AG04449 (cell line): ENCODE results near the gene IFRD2.

Experiments
- CTCF ChIA-PET: fragments of 350-600 bp; formaldehyde crosslinking; extraction: SDS; loops from one replicate; lab custom pipeline; 2021; ENCODE audit warnings: antibody characterized with exemption; lab: Yijun Ruan, JAX
- POLR2A ChIA-PET: fragments of 400-600, 350-600 bp; formaldehyde crosslinking; extraction: SDS; loops from one replicate; lab custom pipeline; 2020; ENCODE audit warnings: antibody characterized with exemption, inconsistent platforms; lab: Yijun Ruan, JAX
- DNase-seq: peaks from one replicate; pipeline ENCODE4 v3.0.0-alpha.2; 2010; ENCODE audit warnings: low read depth, low spot score
- H3K4me3 ChIP-seq: 2 replicates; pipeline ENCODE4 v1.5.1; 2011; ENCODE audit warnings: low read depth, mild to moderate bottlenecking, control low read depth, low read length
- TF ChIP-seq, protein P1 (sequence below): IDR thresholded peaks from one replicate; pipeline ENCODE4 v1.5.1; 2011; ENCODE audit warnings: mild to moderate bottlenecking, moderate library complexity, low read length, control low read depth, inconsistent platforms; ENCODE audit not compliant: insufficient read depth; ENCODE audit errors: missing control alignments

IFRD2 gene

DNA sequence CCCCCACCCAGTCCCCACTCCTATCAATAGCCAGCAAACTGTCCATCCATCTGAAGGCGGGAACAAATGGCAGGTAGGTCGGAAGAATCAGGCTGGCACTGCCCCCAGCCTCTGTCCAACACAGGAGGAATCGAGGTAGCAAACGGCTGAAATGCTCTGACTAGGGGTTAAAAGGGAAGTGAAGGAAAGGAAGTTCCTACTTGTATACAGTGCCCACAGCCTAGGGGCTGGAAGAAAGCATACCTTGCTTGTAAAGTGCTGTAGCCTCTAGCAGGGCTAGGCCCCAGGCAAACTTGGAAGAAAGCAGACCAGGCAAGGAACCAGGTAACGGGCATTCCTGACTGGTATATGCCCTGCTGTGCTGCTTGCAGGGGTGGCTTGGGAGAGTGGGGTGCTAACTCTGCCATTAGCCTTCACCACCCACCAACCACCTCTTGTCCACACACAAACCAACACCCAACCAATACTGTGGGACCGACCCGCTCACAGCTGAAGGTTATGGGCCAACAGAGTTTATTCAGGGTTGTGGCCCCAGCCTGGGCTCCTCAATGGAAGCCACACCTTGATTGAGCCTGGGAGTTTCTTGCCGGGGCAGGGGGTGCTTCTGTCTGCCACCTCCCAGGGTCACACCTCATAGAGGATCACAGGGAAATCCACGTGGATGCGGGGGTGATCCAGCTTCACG, 33.4 kb upstream of the IFRD2 start:
- no peak for DNase-seq
- CTCF ChIA-PET = interaction anchor here (0.5 to 3.9 kb wide), 10 partner anchors 11 to 132 kb away, joined by 3 to 32 read pairs (median 6); partner anchors contain the start of genes HYAL3, NAA80 and RASSF1
- TF ChIP-seq, protein P1, sequence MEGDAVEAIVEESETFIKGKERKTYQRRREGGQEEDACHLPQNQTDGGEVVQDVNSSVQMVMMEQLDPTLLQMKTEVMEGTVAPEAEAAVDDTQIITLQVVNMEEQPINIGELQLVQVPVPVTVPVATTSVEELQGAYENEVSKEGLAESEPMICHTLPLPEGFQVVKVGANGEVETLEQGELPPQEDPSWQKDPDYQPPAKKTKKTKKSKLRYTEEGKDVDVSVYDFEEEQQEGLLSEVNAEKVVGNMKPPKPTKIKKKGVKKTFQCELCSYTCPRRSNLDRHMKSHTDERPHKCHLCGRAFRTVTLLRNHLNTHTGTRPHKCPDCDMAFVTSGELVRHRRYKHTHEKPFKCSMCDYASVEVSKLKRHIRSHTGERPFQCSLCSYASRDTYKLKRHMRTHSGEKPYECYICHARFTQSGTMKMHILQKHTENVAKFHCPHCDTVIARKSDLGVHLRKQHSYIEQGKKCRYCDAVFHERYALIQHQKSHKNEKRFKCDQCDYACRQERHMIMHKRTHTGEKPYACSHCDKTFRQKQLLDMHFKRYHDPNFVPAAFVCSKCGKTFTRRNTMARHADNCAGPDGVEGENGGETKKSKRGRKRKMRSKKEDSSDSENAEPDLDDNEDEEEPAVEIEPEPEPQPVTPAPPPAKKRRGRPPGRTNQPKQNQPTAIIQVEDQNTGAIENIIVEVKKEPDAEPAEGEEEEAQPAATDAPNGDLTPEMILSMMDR = no peak
- no peak overlapping the region for H3K4me3 ChIP-seq
- POLR2A ChIA-PET = no interaction called here

DNA sequence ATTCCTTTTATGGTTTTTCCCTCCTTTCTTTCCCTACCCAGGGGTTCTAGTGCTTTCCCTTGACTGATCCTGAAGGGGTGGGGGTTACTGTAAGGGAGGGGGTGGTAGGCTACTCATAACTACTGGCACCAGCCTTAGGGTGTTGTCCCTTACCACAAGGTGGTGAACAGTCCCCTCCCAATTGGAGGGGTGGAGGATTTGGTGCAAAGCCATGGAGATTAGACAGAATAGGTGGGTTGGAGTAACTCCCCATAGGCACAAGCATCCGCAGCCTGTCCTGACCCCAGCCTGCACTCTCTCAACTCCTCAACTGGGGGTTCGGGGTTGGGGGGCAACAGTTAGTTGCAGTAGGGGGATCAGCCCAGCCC, 32.9 kb upstream of the IFRD2 start:
- TF ChIP-seq, protein P1 = no peak
- POLR2A ChIA-PET = no interaction called here
- no peak for DNase-seq
- CTCF ChIA-PET = interaction anchor here (0.6 to 3.5 kb wide), 12 partner anchors 11 to 136 kb away, joined by 3 to 37 read pairs (median 8); partner anchors contain the start of genes HYAL3, NAA80 and RASSF1
- H3K4me3 ChIP-seq = no peak overlapping the region

DNA sequence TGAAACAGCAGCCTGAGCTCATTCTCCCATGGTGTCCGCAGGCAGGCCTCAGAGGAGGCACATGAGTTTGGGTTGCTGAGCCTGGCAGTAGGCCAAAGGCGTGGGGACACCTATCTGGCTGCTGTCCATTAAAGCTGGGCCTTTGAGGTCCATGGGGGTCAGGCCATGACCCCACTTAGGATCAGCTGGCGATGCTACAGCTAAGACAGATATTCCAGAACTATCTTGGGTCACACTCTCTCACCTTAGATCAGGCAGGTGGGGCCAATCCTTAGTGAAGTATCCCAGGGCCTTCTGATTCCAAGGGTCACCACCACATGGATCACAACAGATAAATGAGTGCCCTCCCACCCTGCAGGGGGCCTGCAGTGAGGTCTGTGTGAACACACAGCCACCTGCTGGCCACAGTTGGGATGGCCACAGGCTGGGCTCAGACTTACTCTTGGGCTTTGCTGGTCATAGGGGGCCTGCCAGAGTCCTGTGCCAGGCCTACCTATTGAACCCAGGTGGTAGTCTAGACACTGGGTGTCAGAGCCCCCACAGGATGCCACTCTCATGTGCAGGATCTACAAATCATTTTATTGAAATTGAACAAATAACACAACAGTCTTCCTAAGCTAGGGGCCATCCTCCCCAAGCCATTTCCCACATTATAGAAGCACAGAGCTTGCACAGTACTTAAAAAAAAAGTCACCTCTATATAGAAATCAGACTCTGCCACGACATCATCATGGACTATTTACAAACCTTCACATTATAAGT, 32.3 kb upstream of the IFRD2 start:
- CTCF ChIA-PET = interaction anchor here (0.6 to 3.5 kb wide), 18 partner anchors 9 to 135 kb away, joined by 3 to 37 read pairs (median 6); partner anchors contain the start of genes HYAL3, NAA80 and RASSF1
- H3K4me3 ChIP-seq = no peak overlapping the region
- TF ChIP-seq, protein P1 = peak; percentile 93
- no peak for DNase-seq
- POLR2A ChIA-PET = interaction anchor here (1.0 kb wide), 2 partner anchors 12 to 98 kb away, joined by 3 read pairs; no protein-coding TSS in a partner anchor

DNA sequence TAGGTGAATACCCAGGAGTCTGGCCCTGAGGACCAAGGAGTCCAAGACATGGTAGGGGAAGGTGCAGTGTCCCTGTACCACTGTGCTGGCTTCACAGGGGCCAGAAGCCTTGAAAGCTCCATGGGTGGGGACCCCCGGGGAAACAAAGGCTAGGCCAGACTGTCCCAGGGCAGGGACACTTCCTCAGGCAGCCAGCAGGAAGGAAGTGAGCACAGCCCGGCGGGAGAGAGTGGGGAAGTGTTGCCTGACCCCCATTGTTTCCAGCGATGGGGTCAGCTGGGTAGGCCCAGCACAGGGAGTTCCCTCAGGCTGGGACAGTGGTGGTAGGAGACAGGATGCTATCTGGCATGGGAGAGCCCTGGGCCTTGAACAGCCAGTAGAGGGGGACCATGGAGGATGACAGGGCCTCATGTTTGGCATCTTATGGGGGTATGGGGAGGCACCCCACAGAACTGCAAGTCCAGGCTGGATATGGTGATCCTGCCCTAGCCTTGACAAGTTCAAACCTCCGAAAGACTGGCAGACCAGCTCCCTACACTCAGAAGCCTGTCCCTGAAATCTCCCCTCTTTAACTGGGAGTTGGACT, 31.5 kb upstream of the IFRD2 start:
- TF ChIP-seq, protein P1 = no peak
- ChIA-PET POLR2A (interaction anchor here (1.0 kb wide), 2 partner anchors 13 to 97 kb away, joined by 3 read pairs; no protein-coding TSS in a partner anchor), CTCF (interaction anchor here (0.7 to 3.5 kb wide), 20 partner anchors 9 to 134 kb away, joined by 3 to 37 read pairs (median 7); partner anchors contain the start of genes HYAL3, NAA80 and RASSF1)
- DNase-seq = no peak
- no peak overlapping the region for H3K4me3 ChIP-seq

DNA sequence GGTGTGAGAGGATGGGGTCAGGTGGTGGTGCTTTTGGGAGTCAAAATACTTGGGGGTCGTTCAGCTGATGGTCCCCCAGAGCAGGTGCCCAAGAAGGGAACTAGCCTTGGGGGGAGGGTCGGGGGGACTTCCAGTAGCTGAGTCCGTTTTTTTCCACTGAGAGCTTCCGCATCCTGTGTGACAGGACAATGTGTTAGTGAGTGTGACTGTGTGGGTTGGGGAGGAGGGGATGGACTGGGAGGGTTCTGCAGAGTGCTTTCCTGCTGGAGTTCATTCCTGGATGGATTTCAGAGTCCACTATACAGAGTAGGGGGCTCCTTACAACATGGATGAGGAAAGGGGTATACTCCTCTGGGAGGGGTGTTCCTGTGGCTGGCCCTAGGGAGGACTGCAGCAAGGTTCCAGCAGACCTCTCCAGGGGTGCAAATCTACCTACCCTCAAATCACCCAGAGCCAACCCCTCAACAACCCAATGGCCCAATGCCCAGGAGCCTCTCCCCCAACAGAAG, 30.9 kb upstream of the IFRD2 start:
- no peak for DNase-seq
- POLR2A ChIA-PET = no interaction called here
- TF ChIP-seq, protein P1 = no peak
- H3K4me3 ChIP-seq = no peak overlapping the region
- CTCF ChIA-PET = interaction anchor here (1.1 to 3.5 kb wide), 13 partner anchors 9 to 130 kb away, joined by 3 to 37 read pairs (median 9); partner anchors contain the start of genes HYAL3, NAA80 and RASSF1
